HG03095 (cell line): ENCODE data around the gene JCAD.
"Not testable (repeated sequence)": the region's sequence is repeated elsewhere in the genome, so short reads cannot be mapped to it uniquely, and the experiment has no call there.

Experiments used
- ATAC-seq: cut with Tn5 transposase; IDR thresholded peaks from one replicate; pipeline ENCODE4 v1.9.1; 2021; ENCODE audit warnings: moderate library complexity; ENCODE audit not compliant: unreplicated experiment

The JCAD gene

DNA sequence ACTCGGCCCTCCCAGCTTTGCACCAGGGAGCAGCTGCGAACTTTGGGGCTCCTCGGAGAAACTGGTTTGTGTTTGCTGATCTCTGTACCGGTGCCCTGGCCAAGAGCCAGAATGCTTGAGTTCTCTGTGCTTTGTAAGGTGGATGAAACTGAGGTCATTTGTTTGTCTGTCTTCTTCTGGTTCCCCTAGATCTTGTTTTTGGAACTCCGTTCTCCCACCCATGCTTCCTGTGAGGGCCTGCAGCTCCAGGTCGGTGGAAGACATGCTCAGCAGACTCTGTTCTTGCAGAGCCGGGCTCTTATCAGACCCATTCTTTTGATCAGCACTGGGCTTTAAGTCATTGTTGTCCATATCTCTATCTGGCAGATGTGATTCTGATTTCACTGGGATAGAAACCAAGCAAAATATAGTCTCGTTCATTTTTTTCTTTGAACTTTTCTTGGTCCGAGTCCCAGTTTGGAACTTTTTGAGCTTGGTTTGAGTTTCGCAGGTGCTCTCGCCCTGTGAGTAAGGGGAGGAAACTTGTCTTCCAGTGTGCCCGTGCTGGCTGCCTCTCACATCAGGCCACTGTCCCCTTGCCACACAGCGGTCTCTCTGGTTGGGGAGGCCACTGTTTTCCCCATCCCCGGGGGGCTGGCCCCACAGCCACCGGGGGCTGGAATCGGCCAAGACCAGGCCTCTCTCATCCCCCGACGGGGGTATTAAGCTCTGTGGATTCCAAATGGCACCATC lies 31.2 kb downstream of the JCAD start:
- ATAC-seq = no peak

DNA sequence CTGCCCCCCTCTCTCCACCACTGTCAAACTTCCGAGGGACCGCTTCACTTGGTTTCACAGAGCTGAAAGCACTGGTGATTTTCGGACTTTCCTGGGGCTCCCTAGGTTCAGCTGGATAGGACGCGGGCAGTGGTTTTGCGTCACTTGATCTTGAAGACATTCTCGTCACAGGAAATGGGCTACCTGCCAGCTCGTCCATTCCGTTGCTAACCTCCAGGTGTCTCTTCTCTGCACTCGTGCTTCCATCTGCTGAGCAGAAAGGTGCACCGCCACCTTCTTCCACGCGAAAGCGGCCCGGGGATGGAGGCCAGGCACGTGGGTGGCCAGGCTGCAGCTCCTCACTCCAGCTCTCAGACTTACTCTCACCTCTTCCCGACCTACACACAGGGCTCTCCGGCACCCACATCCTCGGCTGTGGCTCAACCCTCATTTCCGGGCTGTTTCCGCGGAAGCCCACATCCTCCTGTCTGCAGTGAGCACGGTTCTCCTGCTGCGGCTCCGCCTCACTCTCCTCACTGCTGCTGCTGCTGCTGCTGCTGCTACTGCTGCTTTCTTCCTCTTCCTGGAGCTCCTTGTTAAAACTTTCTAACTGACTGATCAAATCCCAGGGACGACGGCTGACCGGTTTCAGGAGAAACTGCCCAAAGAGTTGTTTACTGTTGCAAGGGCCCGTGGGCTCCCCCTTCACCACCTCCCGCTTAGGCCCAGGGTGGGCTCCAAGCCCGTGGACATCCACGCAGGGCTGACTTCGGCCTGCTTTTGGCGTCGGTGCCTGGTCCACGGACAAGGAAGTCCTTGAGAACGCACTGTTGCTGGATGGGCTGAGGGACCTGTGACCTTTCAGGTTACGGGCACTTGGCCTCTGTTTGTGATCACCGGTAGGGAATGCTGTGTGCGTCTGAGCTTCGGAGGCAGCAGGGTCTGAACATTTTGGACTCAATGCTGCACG lies 32.1 kb downstream of the JCAD start:
- peak; percentile 86 for ATAC-seq

- no peak for ATAC-seq
These were observed 32.8 kb downstream of the JCAD start for GRCh38 chr10:30026578-30026977.

DNA sequence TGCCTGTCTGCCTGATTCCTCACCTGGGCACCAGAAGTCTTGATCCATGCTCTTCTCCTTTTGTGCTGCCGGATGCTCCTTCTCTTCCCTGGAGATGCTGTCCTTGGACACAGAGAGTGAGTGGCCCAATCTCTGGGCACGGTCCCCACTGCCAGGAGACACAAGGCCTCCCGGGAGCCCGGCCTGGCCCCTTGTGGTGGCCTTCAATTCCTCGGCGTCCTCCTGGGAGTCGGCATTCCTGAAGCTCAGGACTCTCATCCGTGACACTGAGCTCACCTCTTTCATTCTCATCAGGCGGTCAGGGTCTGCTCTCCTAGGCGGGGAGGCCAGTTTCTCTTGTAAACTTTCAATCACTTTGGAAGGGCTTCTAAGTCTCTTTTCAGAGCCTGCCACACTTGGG lies 33.3 kb downstream of the JCAD start:
- ATAC-seq = no peak

DNA sequence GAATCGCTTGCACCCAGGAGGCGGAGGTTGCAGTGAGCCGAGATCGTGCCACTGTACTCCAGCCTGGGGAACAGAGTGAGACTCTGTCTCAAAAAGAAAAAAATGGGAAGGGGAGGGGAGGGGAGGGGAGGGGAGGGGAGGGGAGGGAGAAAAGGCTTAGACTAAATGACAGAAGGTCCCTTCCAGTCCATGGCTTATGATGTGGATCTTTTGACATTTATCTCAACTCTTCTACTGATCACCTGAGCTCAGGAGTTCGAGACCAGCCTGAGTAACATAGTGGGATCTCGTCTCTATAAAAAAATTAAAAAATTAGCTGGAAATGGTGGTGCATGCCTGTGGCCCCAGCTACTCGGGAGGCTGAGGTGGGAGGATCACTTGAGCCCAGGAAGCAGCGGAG lies 34.0 kb downstream of the JCAD start:
- not testable (repeated sequence) for ATAC-seq

- no peak for ATAC-seq
These were observed 36.8 kb downstream of the JCAD start for GRCh38 chr10:30022590-30022989.

DNA sequence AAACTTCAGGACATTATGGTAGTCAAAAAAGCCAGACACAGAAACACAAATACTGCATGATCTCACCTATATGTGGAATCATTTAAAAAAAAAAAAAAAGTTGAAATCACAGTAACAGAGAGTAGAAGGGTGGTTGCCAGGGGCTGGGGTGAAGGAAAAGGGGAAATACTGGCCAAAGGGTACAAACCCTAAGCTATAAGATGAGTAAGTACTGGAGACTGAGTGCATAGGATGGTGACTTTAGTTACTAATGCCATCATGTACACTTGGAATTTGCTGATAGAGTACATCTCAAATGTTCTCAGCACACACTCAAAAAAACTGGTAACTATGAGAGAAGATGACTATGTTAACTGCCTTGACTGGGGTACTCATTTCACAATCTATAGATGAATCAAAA lies 39.9 kb downstream of the JCAD start:
- no peak for ATAC-seq

DNA sequence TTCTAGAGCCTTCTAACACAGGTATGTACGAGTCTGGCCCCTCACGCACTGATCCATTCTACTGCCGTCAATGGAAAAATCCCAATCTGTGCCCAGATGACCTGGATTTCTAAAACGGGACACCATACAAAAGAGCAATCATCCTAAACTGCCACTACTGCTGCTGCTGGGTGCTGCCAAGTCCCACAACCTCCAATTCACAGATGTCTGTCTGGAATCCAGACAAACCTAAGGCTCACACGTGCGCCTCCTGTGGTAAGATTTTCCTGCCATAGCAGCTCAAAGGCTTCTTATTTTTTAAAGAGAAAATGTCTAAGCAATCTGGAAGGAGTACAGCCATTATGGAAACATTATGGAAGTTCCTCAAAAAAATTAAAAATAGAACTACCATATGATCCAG lies 40.9 kb downstream of the JCAD start:
- no peak for ATAC-seq

DNA sequence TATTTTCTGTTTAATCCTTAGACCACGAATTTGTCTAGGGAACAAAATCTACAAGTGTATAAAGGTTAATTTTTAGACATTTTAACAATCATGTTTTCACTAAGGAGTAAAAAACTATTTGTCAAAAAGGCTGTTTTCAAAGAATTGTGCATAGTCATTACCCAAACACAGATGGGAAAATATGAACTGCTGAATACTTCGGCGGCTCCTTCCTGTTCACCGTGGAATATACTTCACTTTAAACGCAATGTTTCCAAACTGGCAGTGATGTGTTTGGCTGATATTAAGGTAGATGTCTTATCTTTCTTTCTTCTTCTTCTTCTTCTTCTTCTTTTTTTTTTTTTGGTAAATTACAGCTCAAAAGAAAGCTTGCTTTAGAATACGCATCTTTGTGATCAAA lies 41.4 kb downstream of the JCAD start:
- ATAC-seq = no peak

GRCh38 chr10:30017556-30017955 lies 41.8 kb downstream of the JCAD start:
- no peak for ATAC-seq

DNA sequence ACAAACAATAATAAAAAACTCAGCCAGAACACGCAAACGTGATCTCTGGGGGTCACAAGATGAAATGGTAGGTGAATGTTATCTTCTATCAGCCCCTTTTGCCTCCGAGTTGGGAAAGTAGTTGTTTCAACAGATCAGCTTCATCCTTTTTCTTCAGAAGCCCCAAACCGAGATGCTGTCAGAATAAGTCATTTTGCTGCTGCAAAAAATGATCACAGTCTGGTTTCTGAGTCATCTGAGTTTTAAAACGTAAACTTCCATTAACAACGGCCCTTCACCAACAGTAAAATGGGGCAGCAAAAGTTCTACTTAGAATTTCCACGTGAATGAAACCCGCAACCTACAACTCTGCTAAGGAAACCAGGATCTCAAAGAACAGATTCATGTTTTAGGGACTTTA lies 44.9 kb downstream of the JCAD start:
- no peak for ATAC-seq

DNA sequence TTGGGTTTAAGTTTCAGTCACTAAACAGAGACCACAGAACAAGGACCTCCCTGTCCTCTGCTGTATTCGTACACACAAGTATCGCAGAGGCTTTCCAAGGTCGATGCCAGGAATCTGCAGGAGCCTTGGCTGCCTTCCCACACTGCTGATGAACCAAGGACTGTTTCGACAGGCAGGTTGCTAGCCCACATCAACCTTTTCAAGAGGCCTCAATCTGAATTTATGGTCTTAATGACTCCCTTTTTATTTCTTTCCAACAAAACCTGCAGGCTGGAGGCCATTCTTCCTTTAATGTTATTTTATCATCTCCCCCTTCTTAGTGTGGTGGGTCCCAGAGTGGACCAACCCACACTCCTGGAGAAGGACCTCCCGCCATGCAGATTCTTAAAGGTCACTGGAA lies 45.6 kb downstream of the JCAD start:
- ATAC-seq = no peak

- no peak for ATAC-seq
These were observed 47.3 kb downstream of the JCAD start for GRCh38 chr10:30011956-30012647.

GRCh38 chr10:30011396-30011795 lies 48.0 kb downstream of the JCAD start:
- no peak for ATAC-seq

DNA sequence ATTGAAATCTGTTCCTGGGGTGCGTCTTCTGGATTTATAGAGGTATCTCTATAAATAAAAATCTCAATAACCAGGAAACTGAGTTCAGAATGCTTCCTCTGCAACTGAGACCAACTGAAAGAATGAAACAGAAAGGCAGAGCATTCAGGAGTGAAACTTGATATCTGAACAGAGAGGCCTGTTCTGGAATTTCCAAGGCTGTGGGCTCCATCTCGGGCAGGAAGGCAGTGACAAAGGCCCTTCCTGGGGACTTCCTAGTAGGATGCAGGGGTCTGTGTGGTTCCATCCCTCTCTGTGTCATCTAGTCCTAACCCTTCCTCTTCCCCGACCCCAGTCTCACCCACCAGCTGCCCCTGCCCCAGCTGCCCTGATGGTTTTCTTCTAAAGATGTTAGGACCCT lies 52.0 kb downstream of the JCAD start:
- ATAC-seq = no peak

DNA sequence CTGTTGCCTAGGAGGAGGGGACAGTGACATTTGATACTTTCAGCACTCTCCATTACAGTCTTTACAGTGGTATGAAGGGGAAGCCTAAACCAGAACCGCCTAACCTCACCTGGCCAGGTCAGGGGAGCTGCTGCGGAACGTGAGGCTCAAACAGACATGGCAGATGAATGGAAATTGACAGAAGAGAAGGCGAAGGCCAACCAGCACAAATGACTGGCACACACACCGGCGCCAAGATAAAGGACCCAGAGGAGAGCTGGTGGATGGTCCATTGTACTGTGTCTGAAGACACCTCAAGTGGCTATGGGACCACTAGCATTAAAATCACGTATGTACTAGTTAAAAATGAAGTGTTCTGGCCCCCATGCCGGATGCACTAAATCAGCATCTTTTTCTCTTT lies 53.0 kb downstream of the JCAD start:
- ATAC-seq = no peak

GRCh38 chr10:30005116-30005515 lies 54.3 kb downstream of the JCAD start:
- ATAC-seq = not testable (repeated sequence)

DNA sequence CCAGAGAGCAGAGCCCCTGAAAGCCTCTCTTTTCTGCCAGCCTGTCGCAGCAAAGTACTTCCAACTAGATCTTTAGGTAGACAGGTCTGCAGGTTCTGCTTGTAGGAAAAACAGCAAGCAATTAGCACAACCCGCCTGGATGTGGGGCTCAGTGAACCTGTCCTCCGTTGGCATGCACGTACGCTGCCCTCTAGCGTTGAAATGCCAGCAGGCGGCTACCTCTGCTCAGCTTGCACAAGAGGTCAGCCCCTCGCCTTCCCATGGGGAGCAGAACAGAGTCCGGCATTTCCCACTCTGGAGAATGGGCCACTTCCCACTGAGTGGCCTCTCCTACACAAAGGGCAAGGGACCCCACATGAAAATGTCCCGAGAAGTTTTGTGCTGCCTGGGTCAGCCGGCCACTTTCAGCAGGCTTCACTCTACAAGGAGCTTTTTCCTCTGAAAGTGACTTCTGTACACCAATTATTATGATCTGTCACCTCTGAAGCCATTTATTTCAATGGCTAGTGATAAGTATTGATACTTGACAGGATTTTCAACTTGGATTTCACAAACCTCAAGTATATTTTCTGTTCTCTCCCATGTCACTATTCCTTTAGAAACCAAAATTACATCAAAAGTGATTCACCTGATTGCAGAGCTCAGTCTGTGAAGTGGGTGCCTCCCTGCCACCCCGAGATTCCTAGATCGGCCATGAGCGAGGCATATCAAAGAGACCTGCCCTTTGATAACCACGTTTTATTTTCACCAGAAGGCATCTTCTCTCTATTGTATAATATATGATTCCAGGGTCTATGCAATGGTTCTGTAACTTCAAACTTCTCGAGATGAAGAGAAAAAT lies 56.7 kb downstream of the JCAD start:
- no peak for ATAC-seq

GRCh38 chr10:30000802-30001571 lies 58.4 kb downstream of the JCAD start:
- no peak for ATAC-seq
